NCI-H2107 treated with DMSO at 0.1 percent for 48 hours (cell line): ENCODE measurements around the gene MOSPD3.

ENCODE experiments used
- DNase-seq: peaks from one replicate; lab custom pipeline; 2025; ENCODE audit not compliant: unreplicated experiment; lab: John Stamatoyannopoulos, UW

Gene MOSPD3

DNA sequence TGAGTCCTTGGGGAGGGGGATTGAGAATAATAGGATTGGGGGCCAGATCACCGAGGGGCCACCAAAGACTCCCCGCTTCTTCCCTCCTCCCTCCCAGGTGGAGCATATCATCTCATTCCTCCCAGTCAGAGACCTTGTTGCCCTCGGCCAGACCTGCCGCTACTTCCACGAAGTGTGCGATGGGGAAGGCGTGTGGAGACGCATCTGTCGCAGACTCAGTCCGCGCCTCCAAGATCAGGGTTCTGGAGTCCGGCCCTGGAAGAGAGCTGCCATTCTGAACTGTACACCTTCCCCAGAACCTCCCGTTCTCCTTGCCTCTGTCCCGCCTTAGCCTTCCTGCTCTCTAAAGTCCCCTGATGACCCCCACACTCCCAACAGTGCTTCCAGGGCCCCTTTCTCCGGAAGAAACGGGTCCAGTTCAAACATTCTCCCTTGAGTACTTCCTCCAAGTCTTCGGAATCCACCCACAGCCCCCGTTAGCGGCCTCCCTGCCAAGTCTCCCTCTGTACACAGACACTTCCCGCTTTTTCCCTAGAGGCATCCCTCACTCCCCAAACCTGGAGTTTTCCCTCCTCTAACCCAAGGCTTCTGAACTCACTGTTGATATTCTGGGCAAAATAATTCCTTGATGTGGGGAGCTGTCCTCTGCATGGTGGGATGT lies 22.1 kb upstream of the MOSPD3 start:
- no peak for DNase-seq

DNA sequence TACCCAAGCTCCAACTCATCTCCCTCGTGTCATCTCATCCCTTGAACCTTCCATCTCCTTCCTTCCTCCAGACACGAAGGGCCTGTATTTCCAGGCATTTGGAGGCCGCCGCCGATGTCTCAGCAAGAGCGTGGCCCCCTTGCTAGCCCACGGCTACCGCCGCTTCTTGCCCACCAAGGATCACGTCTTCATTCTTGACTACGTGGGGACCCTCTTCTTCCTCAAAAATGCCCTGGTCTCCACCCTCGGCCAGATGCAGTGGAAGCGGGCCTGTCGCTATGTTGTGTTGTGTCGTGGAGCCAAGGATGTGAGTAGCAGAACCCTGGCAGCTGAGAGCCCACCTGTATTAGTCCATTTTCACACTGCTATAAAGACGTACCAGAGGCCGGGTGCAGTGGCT lies 20.7 kb upstream of the MOSPD3 start:
- DNase-seq, result no peak

DNA sequence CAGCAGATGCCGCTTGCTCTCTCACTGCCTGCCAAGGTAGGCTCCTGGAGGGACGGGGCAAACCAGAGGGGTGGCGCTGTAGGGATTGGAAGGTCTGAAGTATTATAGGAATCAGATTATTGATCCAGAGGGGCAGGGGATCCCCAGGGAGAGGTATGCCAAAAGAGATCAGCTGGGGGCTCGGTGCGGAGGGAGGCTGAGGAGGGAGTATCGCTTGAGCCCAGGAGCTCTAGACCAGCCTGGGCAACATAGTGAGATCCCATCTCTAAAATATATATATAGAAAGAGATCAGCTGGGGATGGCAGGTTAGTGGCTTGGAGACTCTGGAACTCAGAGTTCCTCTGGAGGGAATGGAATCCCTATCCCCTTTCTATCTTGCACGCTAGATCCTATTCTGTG lies 17.2 kb upstream of the MOSPD3 start:
- no peak for DNase-seq

DNA sequence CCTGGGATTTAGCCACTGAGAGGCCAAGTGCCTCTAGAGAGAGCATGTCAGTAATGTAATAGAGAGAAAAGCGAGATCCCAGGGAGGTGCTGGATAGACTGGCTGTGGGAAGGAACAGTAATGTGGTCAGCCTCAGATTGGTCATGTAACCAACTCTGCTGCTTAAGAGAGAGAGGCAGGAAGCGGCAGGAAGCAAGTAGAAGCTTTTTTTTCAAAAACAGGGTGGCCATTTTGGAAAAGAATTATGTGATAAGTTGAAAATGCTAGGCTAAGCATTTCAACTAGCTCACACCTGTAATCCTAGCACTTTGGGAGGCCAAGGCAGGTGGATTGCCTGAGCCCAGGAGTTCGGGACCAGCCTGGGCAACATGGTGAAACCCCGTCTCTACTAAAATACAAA lies 13.9 kb upstream of the MOSPD3 start:
- no peak for DNase-seq

DNA sequence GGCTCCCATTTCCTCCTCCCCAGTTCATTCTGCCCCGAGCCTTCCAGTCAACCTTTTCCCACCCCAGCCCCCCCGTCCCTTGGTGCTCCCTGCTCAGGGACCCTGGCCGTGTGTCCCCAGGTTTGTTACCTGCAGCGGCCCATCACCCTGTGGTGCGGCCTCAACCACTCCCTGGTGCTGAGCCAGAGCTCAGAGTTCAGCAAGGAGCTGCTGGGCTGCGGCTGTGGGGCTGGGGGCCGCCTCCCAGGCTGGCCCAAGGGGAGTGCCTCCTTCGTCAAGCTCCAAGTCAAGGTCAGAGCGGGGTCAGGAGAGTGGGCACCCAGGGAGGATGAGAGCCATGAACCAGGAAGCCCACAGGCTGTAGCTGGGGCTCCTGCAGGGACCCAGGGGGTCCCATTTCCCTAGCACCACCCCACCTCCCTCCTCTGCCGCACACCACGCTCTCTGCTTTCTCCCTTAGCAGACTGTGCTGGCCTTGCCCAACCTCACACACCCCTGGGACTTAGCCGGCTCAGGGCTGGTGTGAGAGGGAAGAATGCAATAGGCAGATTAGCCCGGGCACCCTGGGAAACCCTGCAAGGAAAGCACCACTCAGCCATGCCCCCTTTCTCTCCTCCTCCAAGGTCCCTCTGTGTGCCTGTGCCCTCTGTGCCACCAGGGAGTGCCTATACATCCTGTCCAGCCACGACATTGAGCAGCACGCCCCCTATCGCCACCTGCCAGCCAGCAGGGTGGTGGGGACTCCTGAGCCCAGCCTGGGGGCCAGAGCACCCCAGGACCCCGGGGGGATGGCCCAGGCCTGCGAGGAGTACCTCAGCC lies 12.2 kb upstream of the MOSPD3 start:
- DNase-seq, result no peak

- no peak for DNase-seq
These were observed 11.7 kb upstream of the MOSPD3 start for GRCh38 chr7:100600730-100601038.

GRCh38 chr7:100602889-100603725 lies 9.2 kb upstream of the MOSPD3 start:
- DNase-seq, result no peak

GRCh38 chr7:100603726-100604027 lies 8.7 kb upstream of the MOSPD3 start:
- DNase-seq, result no peak

DNA sequence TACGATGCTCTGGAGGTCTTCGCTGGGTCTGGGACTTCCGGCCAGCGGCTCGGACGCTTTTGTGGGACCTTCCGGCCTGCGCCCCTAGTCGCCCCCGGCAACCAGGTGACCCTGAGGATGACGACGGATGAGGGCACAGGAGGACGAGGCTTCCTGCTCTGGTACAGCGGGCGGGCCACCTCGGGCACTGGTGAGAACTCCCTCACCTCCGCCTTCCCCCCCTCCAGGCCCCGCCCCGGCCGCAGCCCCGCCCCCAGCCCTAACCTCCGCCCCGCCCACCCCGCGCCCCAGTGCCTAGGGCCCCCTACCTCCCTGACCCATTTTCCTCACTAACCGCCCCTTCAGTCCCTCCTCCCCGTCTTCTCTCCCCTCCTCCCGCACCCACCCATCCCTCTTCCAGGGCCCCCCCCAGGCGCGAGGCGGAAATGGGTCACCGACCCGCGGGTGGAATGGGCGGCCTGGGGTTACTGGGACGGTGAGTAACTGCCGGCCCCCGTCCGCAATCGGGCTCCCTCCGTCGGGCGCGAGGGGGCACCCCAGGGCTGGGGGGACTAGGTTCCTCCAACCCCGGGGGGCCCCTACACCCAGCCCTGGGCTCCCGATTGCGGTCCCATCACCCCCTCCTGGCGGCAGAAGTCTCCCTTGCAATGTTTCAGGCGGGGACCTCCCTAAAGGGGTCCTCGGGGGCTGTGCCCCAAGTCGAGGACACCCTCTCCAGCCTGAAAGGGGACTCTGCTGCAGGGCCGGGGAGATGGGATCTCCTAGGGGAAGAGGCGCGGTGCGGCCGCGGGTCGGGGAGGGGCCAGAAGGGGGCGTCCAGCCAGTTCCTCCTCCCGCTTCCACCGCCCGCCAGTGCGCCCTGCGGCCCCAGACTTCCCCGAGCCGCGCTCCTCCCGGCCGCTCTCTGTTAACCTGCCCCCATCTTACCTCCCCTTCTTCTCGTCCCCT lies 8.0 kb upstream of the MOSPD3 start:
- DNase-seq, result no peak

DNA sequence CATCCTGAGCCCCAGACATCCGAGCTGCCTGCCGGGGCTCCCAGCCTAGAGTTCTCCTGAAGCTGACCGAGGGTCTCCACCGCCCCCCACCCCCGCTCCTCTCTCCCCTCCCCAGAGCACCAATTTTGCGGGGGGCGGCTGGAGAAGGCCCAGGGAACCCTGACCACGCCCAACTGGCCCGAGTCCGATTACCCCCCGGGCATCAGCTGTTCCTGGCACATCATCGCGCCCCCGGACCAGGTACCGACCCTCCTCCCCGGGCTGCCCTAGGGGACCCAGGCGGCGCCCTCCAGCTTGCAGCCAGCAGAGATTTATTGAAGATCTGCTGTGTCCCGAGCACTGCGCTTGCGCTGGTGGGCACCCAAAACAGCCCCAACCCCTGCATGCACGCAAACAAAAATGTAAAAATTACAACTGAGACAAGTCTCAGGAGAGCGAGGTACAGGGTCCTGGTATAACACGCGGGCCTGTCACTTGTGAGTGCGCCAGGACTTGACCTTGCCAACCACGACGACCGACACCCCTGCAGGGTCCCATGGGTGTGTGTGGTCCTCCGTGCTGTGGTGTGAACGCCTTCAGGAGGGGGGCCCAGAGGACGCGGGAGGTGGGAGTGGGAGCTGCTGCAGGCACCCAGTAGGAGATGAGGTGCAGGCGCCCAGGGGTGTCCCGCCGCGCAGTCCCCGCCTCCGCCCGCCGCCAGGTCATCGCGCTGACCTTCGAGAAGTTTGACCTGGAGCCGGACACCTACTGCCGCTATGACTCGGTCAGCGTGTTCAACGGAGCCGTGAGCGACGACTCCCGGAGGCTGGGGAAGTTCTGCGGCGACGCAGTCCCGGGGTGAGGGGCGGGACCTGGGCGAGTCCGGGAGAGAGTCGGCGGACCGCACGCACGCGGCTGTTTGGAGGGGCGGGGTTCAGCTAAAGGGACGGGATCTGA lies 7.1 kb upstream of the MOSPD3 start:
- DNase-seq, result no peak

GRCh38 chr7:100606313-100606712 lies 6.0 kb upstream of the MOSPD3 start:
- no peak for DNase-seq

DNA sequence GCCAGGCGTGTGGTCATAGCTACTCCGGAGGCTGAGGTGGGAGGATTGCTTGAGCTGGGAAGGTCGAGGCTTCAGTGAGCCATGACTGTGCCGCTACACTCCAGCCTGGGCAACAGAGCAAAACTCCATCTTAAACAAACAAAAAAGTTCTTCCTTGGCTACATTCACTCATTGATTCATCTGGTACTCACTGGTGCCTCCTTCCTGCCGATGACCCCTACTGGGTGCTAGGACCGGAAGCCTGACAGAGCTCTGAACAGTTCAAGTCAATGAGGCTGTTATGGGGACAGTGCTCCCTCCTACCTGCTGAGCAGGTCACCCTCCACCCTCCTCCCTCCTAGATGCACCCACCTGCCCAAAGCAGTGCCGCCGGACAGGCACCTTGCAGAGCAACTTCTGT lies 5.2 kb upstream of the MOSPD3 start:
- DNase-seq, result no peak

- no peak for DNase-seq
These were observed 2.4 kb upstream of the MOSPD3 start for GRCh38 chr7:100609958-100610357.

DNA sequence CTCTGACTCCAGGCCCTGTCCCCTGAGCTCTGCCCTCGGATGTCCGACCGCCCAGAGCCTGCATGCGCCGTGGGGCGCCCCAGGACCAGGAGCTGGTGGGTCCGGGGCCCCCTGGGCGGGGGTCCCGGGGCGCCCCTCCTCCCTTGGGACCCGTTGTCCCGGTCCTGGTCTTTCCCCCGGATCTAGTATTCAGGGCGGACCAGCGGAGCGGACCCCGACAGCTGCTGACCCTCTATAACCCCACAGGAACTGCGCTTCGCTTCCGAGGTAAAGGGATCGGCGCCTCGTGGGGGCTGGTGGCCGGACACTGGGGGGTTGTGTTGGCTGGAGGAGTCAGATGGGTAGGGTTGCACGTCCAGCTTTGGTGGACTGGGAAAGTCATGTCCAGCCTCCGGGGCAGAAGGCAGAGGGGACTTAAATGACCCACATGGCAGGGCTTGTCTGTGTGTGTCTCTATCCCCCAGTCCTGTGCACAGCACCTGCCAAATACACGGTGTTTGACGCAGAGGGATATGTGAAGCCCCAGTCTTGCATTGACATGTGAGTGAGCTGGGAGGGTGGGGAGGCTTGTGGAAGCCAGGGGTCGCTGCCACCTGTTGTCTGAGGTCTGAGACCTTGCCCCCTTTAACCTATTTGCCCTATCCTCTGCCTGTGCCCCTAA lies 520 bp downstream of the MOSPD3 start:
- DNase-seq, result no peak

DNA sequence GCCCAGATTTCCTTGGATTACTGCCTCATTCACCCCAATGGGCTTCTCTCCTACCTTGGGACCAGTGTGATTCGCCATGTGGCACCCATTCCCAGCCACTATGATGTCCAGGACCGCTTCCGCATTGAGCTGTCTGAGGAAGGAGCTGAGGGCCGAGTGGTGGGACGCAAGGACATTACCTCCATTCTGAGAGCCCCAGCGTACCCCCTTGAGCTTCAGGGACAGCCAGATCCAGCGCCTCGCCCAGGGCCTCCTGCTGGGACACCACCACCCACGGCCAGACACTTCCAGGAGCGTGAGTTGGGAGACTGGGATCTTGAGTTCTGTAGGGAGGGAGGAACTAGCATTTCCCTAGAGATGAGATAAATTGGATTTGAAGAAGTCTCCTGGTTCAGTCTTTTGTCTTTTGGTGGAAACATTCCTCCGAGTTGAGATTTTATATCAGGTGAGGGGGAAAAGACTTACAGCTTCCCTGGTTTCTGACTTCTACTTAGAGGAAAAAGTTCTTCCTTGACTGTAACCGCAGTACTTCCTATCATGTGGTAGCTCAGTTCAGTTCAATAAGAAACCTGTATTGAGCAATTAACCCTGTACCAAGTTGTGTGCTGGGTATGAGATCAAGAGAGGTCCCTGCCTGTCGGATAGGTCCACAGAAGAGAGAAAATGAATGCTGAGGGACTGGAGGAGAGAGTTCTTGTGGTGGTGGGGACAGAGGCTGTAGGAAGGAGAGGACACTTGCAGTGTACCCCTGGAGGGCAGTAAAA lies 1.3 kb downstream of the MOSPD3 start:
- DNase-seq, result no peak

GRCh38 chr7:100614308-100614861 lies 2.0 kb downstream of the MOSPD3 start:
- no peak for DNase-seq

DNA sequence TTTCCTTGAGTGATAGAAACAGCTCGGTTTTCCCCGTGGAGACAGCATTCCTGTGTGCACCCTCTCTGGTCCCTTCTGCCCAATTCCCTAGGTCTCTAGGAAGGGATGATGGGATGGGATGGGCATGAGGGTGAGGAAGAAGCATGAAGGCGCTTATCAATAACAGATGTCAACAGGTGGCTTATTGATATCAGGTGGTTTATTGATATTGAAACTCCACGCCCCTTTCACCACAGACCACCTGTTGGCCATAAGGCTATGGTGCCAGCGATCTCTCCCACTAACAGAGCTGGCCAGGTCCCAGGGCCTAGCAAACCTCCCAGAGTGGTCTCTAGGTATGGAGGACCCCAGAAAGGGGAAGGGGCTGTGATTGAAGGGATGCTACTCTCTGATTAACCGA lies 7.9 kb downstream of the MOSPD3 start:
- no peak for DNase-seq

GRCh38 chr7:100620804-100621203 lies 8.5 kb downstream of the MOSPD3 start:
- no peak for DNase-seq
